AG20443 (cell line): ENCODE results near the gene HOXB5.
A peak's percentile ranks its signal among the peaks of the same experiment; 100 is the strongest.

Experiments used
- DNase-seq: peaks from one replicate; pipeline ENCODE4 v3.0.0; 2012; ENCODE audit warnings: low spot score, mixed read lengths

HOXB5 gene

GRCh38 chr17:48593126-48593829 lies at the start of gene HOXB5:
TSS of gene HOXB5 (minus strand) at chr17:48593779. CDS start at chr17:48593682, 97 bp downstream.
- peak; percentile 35 for DNase-seq

GRCh38 chr17:48642843-48643696 lies 49.5 kb upstream of the HOXB5 start:
- no peak for DNase-seq

- no peak for DNase-seq
Measured at GRCh38 chr17:48642059-48642842, 48.7 kb upstream of the HOXB5 start.

- no peak for DNase-seq
Measured at GRCh38 chr17:48641541-48642058, 48.0 kb upstream of the HOXB5 start.

GRCh38 chr17:48640858-48641180 lies 47.2 kb upstream of the HOXB5 start:
- no peak for DNase-seq

- no peak for DNase-seq
Measured at GRCh38 chr17:48639982-48640857, 46.6 kb upstream of the HOXB5 start.

- no peak for DNase-seq
Measured at GRCh38 chr17:48639136-48639535, 45.6 kb upstream of the HOXB5 start.

- peak; percentile 90 for DNase-seq
Measured at GRCh38 chr17:48637323-48638260, 44.0 kb upstream of the HOXB5 start.

- peak; percentile 83 for DNase-seq
Measured at GRCh38 chr17:48636177-48637018, 42.8 kb upstream of the HOXB5 start.

GRCh38 chr17:48634493-48635208 lies 41.1 kb upstream of the HOXB5 start:
- no peak for DNase-seq

- DNase-seq: no peak
Measured at GRCh38 chr17:48633266-48633677, 39.7 kb upstream of the HOXB5 start.

GRCh38 chr17:48632579-48633265 lies 39.1 kb upstream of the HOXB5 start:
- no peak for DNase-seq

- DNase-seq: no peak
Measured at GRCh38 chr17:48631693-48632578, 38.4 kb upstream of the HOXB5 start.

GRCh38 chr17:48630925-48631692 lies 37.5 kb upstream of the HOXB5 start:
- no peak for DNase-seq

GRCh38 chr17:48630009-48630924 lies 36.7 kb upstream of the HOXB5 start:
- DNase-seq: no peak
